BLaER1 (cell line): Measurements from ENCODE around the gene TARM1.

Experiments
- H3K27ac ChIP-seq: shearing (Covaris generic); formaldehyde crosslinking; 2 replicates; pipeline ENCODE4 v1.8.1; 2022
- H3K27me3 ChIP-seq: shearing (Covaris generic); formaldehyde crosslinking; 2 replicates; pipeline ENCODE4 v1.8.1; 2022
- H3K36me3 ChIP-seq: shearing (Covaris generic); formaldehyde crosslinking; 2 replicates; pipeline ENCODE4 v1.8.1; 2022
- H3K4me1 ChIP-seq: shearing (Covaris generic); formaldehyde crosslinking; 2 replicates; pipeline ENCODE4 v1.8.1; 2022
- H3K4me2 ChIP-seq: shearing (Covaris generic); formaldehyde crosslinking; 2 replicates; pipeline ENCODE4 v1.8.1; 2022
- H3K4me3 ChIP-seq: shearing (Covaris generic); formaldehyde crosslinking; 2 replicates; pipeline ENCODE4 v1.8.1; 2022
- H3K9ac ChIP-seq: shearing (Covaris generic); formaldehyde crosslinking; 2 replicates; pipeline ENCODE4 v1.8.1; 2022
- H3K9me3 ChIP-seq: shearing (Covaris generic); formaldehyde crosslinking; 2 replicates; pipeline ENCODE4 v1.8.1; 2022
- H4K20me1 ChIP-seq: shearing (Covaris generic); formaldehyde crosslinking; 2 replicates; pipeline ENCODE4 v1.8.1; 2022
- Cebpa-rat ChIP-seq: shearing (Covaris generic); IDR thresholded peaks from 2 replicates; pipeline ENCODE4 v1.8.1; 2022

TARM1 gene

GRCh38 chr19:54115109-54116063, 34.2 kb upstream of the TARM1 start, which contains the start of the genes PRPF31 and TFPT:
TSS of gene PRPF31 (plus strand) at chr19:54115754. CDS start at chr19:54118279, 2,525 bp downstream.
TSS of gene TFPT (minus strand) at chr19:54115657. CDS start at chr19:54115269, 388 bp downstream.
- peak within 1 kb of the TSS; percentile 90 for H3K9ac ChIP-seq
- no peak for TF ChIP-seq Cebpa-rat
- H3K9me3 ChIP-seq, result no peaks in the 10 kb centered on the region
- H3K4me1 ChIP-seq, result peaks cover 24% of the 10 kb centered on the region
- H4K20me1 ChIP-seq, result peaks cover 30% of the 10 kb centered on the region
- peaks cover 61% of the 10 kb centered on the region for H3K36me3 ChIP-seq
- peak within 1 kb of the TSS; percentile 94 for H3K4me2 ChIP-seq
- H3K4me3 ChIP-seq, result peak within 1 kb of the TSS; percentile 94
- H3K27ac ChIP-seq, result peak within 1 kb of the TSS; percentile 91
- H3K27me3 ChIP-seq, result no peaks in the 10 kb centered on the region

GRCh38 chr19:54114340-54115108, 33.4 kb upstream of the TARM1 start:
- Histone ChIP-seq H3K4me3 (peak overlapping the region; percentile 94), H3K4me2 (peak overlapping the region; percentile 94), H3K27ac (peak overlapping the region; percentile 91), H3K4me1 (peaks cover 24% of the 10 kb centered on the region), H3K27me3 (no peaks in the 10 kb centered on the region), H3K9me3 (no peaks in the 10 kb centered on the region), H4K20me1 (peaks cover 38% of the 10 kb centered on the region), H3K9ac (peak overlapping the region; percentile 90), H3K36me3 (peaks cover 61% of the 10 kb centered on the region)
- TF ChIP-seq Cebpa-rat, result no peak

DNA sequence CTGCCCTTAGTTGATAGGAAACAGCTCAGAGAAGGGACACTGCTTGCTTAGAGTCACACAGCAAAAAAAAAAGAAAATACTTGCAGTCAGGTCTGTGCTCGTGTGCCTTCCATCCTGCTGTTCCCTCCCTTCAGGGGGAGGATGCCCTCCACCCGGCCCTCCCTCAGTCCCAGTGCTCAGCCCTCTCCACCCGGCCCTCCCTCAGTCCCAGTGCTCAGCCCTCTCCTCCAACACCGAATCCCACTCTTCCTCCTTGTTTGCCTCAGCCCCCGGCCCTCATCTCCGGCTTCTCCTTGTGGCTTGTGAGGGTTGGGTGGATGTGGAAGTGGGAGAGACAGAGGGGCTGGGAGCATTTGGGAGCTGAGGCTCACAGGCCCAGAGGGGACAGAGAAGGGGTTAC, 28.5 kb upstream of the TARM1 start:
- Histone ChIP-seq H3K4me1 (peaks cover 11% of the 10 kb centered on the region), H3K9ac (no peak overlapping the region), H3K4me2 (no peak overlapping the region), H3K36me3 (peaks cover 87% of the 10 kb centered on the region), H3K27ac (no peak overlapping the region), H3K27me3 (no peaks in the 10 kb centered on the region), H3K4me3 (no peak overlapping the region), H4K20me1 (peaks cover 54% of the 10 kb centered on the region), H3K9me3 (no peaks in the 10 kb centered on the region)
- no peak for TF ChIP-seq Cebpa-rat

- no peak overlapping the region for H3K9ac ChIP-seq
Measured at GRCh38 chr19:54108496-54108895, 27.3 kb upstream of the TARM1 start.

DNA sequence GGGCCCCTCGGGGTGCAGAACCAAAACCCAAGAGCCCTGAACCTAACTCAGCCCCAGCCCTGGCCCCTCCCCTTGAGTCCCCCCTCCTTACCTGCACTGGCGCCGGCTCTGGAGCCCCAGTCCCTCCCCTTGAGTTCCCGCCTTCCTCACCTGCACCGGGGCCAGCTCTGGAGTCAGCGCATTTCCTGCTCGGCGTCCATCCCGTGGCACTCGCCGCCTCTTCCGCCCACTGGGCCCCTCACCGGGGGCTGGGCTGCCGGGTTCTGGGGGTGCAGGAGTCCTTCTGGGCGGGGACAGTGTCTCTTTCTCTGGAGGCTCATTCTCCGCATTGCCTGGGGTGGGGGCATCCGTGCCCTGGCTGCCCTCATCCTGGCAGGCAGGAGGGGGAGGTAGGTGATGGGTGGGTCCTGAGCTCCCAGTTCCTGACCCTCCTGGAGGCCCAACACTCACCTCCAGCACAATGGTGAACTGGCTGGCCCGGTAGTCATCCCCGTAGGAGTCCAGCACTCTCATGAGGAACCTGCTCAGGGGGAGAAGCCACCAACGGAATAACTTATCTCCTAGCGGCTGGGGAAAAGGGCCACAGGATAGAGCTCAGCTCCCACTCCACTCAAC, 26.8 kb upstream of the TARM1 start:
- peaks cover 79% of the 10 kb centered on the region for H3K36me3 ChIP-seq

More at GRCh38 chr19:54108496-54108895, 27.3 kb upstream of the TARM1 start:
- no peak overlapping the region for H3K27ac ChIP-seq
- H3K9me3 ChIP-seq, result no peaks in the 10 kb centered on the region
- peaks cover 84% of the 10 kb centered on the region for H3K36me3 ChIP-seq
- TF ChIP-seq Cebpa-rat, result no peak
- H3K4me2 ChIP-seq, result no peak overlapping the region
- peaks cover 12% of the 10 kb centered on the region for H3K4me1 ChIP-seq
- peaks cover 47% of the 10 kb centered on the region for H4K20me1 ChIP-seq
- no peak overlapping the region for H3K4me3 ChIP-seq
- no peaks in the 10 kb centered on the region for H3K27me3 ChIP-seq

DNA sequence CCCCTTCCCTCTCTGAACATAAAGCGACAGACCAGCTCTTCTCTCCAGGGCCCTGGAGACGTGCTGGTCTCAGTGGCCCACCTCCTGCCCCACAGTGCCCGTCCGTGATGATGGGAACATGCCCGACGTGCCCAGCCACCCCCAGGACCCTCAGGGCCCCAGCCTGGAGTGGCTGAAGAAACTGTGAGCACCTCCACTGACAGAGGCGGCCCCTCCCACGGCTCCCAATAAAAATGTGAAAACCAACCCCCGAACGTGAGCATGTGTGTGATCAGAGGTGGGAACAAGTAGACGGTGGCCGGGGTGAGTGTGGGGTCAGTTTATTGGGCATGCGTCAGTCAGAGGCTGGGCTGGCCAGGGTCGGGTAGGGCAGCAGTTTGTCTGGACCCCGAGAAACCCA, 25.6 kb upstream of the TARM1 start:
- Histone ChIP-seq H3K27me3 (no peaks in the 10 kb centered on the region), H3K9me3 (no peaks in the 10 kb centered on the region), H4K20me1 (peaks cover 47% of the 10 kb centered on the region), H3K36me3 (peaks cover 66% of the 10 kb centered on the region), H3K4me1 (peaks cover 22% of the 10 kb centered on the region), H3K9ac (no peak overlapping the region), H3K27ac (no peak overlapping the region), H3K4me3 (no peak overlapping the region), H3K4me2 (no peak overlapping the region)
- no peak for TF ChIP-seq Cebpa-rat

More for the DNA sequence above, 26.8 kb upstream of the TARM1 start:
- H3K27ac ChIP-seq, result no peak overlapping the region
- H4K20me1 ChIP-seq, result peaks cover 47% of the 10 kb centered on the region
- H3K9me3 ChIP-seq, result no peaks in the 10 kb centered on the region
- no peaks in the 10 kb centered on the region for H3K27me3 ChIP-seq
- no peak overlapping the region for H3K4me3 ChIP-seq
- peaks cover 14% of the 10 kb centered on the region for H3K4me1 ChIP-seq
- H3K9ac ChIP-seq, result no peak overlapping the region
- TF ChIP-seq Cebpa-rat, result no peak
- H3K4me2 ChIP-seq, result no peak overlapping the region

DNA sequence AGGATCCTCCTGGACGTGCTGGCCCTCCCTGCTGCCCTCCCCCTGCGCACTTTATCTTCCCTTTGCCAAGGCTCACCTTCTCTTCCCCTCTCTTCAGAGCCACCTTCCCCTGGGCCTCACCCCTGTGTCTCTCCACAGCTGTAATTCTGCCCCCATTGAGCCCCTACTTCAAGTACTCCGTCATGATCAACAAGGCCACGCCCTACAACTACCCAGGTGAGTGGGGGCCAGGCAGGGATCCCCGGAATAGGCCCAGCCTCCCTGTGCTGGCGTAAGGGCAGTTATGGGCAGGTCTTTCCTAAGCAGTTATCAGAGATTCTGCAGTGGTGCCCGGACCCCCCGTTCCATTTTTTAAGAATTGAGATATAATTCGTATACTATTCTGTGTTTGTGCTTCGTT, 24.6 kb upstream of the TARM1 start:
- H3K36me3 ChIP-seq, result peaks cover 57% of the 10 kb centered on the region

DNA sequence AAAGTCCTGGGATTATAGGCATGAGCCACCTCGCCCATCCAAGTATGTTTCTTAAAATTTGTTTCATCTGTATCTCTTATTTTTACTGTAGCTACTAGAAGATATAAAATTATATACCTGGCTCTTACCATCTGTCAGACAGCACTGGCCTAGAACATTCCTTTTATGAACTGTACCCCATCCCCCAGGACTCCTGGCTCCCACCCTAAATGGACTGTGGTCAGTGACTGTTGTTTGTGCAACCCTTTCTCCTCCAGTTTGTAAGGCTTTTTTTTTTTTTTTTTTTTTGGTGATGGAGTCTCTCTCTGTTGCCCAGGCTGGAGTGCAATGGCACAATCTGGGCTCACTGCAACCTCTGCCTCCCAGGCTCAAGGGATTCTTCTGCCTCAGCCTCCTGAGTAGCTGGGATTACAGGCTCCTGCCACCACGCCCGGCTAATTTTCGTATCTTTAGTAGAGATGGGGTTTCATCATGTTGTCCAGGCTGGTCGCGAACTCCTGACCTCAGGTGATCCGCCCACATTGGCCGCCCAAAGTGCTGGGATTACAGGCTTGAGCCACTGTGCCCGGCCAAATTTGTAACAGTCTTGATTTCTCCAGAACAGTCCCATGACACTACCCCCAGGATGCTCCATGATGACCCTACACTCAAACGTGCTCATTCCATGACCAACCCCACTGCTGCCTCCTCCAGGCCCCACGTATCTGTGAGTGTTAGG, 24.0 kb upstream of the TARM1 start:
- H3K36me3 ChIP-seq, result peaks cover 51% of the 10 kb centered on the region

More for the DNA sequence above, 24.6 kb upstream of the TARM1 start:
- Histone ChIP-seq H3K4me2 (no peak overlapping the region), H3K9me3 (no peaks in the 10 kb centered on the region), H3K9ac (no peak overlapping the region), H3K27ac (no peak overlapping the region), H3K4me3 (no peak overlapping the region), H4K20me1 (peaks cover 42% of the 10 kb centered on the region), H3K27me3 (no peaks in the 10 kb centered on the region), H3K4me1 (peaks cover 30% of the 10 kb centered on the region)
- TF ChIP-seq Cebpa-rat, result no peak

More for the DNA sequence above, 24.0 kb upstream of the TARM1 start:
- TF ChIP-seq Cebpa-rat, result no peak
- Histone ChIP-seq H3K4me2 (no peak overlapping the region), H3K27me3 (no peaks in the 10 kb centered on the region), H3K27ac (no peak overlapping the region), H3K9me3 (no peaks in the 10 kb centered on the region), H3K9ac (no peak overlapping the region), H3K4me1 (peaks cover 37% of the 10 kb centered on the region), H4K20me1 (peaks cover 36% of the 10 kb centered on the region), H3K4me3 (no peak overlapping the region)
